Ishikawa (cell line): Measurements from ENCODE around the gene OGFR.
A peak's percentile ranks its signal among the peaks of the same experiment; 100 is the strongest.

Experiments used
- CEBPB ChIP-seq: IDR thresholded peaks from 2 replicates; pipeline ENCODE4 v1.6.1; 2012
- CREB1 ChIP-seq: IDR thresholded peaks from 2 replicates; pipeline ENCODE4 v1.6.1; 2012; ENCODE audit warnings: low read depth
- EGR1 ChIP-seq: IDR thresholded peaks from 2 replicates; pipeline ENCODE4 v1.6.1; 2012
- EP300 ChIP-seq: IDR thresholded peaks from 2 replicates; pipeline ENCODE4 v1.6.1; 2012; ENCODE audit warnings: borderline replicate concordance
- FOXM1 ChIP-seq: IDR thresholded peaks from 2 replicates; pipeline ENCODE4 v1.6.1; 2012; ENCODE audit warnings: low read depth, borderline replicate concordance
- NFIC ChIP-seq: IDR thresholded peaks from 2 replicates; pipeline ENCODE4 v1.6.1; 2012
- RAD21 ChIP-seq: IDR thresholded peaks from 2 replicates; pipeline ENCODE4 v1.6.1; 2012; ENCODE audit warnings: low read depth
- REST ChIP-seq: IDR thresholded peaks from 2 replicates; pipeline ENCODE4 v1.6.1; 2012; ENCODE audit warnings: low read depth, mild to moderate bottlenecking
- TAF1 ChIP-seq: IDR thresholded peaks from 2 replicates; pipeline ENCODE4 v1.6.1; 2012; ENCODE audit warnings: low read depth, mild to moderate bottlenecking
- TCF12 ChIP-seq: IDR thresholded peaks from 2 replicates; pipeline ENCODE4 v1.6.1; 2012; ENCODE audit warnings: low read depth
- TEAD4 ChIP-seq: IDR thresholded peaks from 2 replicates; pipeline ENCODE4 v1.6.1; 2012
- USF1 ChIP-seq: IDR thresholded peaks from 2 replicates; pipeline ENCODE4 v1.6.1; 2012
- YY1 ChIP-seq: IDR thresholded peaks from 2 replicates; pipeline ENCODE4 v1.6.1; 2012; ENCODE audit warnings: low read depth
- ZBTB7A ChIP-seq: IDR thresholded peaks from 2 replicates; pipeline ENCODE4 v1.6.1; 2012; ENCODE audit warnings: low read depth
- TF ChIP-seq, protein P1 (sequence below): IDR thresholded peaks from 2 replicates; pipeline ENCODE4 v1.6.1; 2012

The OGFR gene

GRCh38 chr20:62773845-62774714, 30.6 kb upstream of the OGFR start:
- TF ChIP-seq CREB1: no peak
- TF ChIP-seq ZBTB7A: 0 out of 2 replicates have a peak, but pooled peaks have one; percentile 12

- TF ChIP-seq ZBTB7A: no peak
- TF ChIP-seq RAD21: no peak
- no peak for TF ChIP-seq EGR1
- no peak for TF ChIP-seq EP300
- no peak for TF ChIP-seq TCF12
- TF ChIP-seq NFIC: no peak
- no peak for TF ChIP-seq YY1
- TF ChIP-seq TEAD4: no peak
- no peak for TF ChIP-seq FOXM1
Observed at GRCh38 chr20:62774762-62775161, 29.9 kb upstream of the OGFR start.

DNA sequence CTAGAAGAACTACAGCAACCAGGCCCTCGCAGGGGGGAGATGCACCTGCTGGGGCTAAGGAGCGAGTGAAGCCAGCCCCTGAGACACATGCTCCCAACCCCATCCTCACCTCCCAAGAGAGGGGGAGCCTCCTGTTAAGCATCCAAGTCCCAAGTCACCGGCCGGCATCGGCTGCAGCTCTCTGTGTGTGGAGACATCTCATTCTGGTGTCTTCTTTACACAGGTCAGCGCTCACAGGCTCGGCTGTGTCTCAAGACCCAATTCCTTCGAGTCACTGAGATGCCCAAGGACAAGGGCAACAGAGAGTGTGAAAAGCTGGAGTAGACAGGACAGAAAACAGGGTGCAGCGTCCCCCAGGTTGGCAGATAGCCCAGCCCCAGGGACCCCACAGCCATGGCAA, 29.4 kb upstream of the OGFR start:
- TF ChIP-seq TAF1 (no peak), NFIC (no peak), EP300 (no peak), TEAD4 (no peak), RAD21 (no peak), USF1 (no peak), CREB1 (no peak), REST (no peak), TCF12 (no peak), CEBPB (no peak), FOXM1 (no peak), YY1 (no peak), ZBTB7A (no peak), EGR1 (no peak)
- TF ChIP-seq, protein P1, sequence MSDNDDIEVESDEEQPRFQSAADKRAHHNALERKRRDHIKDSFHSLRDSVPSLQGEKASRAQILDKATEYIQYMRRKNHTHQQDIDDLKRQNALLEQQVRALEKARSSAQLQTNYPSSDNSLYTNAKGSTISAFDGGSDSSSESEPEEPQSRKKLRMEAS: no peak

DNA sequence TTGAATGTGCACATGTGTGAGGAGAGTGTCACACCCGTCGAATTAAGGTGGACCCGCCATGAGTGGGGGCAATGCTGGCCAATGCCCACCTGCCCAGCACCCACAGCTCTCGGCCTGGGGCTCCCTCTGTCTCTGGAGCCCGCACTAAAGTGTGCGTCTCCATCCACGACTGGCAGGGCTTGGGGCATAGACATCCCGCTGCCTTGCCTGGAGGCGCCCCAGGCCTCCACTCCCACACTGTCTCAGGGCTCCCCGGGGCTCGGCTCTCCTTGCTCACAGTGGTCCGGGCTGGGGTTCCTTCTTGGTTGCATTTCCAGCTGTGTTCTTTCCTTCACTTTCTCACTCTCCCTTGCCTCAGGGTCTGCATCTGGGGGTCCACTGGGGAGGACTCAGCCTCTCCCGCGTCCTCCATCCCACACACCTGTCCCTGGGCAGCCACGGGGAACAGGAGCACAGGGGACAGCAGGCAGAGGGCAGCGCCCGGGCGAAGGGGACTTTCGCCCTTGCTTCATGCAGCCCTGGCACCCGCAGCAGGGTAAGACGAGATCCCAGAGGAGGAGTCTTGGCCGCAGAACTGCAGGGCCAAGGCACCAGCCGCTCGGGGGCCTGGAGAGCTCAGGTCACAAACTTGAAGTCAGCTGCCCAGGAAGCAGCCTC, 28.5 kb upstream of the OGFR start:
- TF ChIP-seq CREB1 (no peak), USF1 (peak; percentile 53)

DNA sequence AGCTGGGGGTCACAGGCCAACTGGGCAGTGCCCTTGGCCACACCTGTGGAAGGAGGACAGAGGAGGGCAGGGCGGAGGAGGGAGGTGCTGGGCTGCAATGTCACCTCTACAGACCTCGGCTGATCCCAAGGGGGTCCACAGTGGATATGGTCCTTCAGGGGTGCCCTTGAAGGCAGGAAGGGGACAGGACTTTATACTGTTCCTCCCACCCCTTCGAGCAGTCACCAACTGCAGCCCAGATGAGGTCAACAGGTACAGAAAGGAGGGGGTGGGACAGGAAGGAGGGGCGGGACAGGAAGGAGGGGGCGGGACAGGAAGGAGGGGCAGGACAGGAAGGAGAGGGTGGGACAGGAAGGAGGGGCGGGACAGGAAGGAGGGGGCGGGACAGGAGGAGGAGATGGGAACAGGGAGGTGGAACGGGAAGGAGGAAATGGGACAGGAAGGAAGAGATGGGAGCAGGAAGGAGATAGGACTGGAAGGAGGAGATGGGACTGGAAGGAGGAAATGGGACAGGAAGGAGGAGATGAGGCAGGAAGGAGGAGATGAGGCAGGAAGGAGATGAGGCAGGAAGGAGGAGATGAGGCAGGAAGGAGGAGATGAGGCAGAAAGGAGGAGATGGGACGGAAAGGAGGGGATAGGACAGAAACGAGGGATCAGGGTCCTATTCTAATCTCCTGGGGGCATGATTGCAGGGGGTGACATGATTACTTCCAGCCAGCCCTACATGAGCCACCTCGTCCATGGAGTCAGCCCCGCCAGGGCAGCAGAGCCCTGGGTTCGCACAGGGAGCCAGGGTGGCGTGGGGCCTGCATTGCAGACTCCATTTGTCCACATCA, 27.7 kb upstream of the OGFR start:
- TF ChIP-seq, protein P1: no peak
- TF ChIP-seq TCF12: peak; percentile 33; the same call in 1 of the 2 replicates

- TF ChIP-seq EP300 (no peak), USF1 (no peak), CREB1 (no peak), RAD21 (no peak), FOXM1 (no peak), TEAD4 (no peak), TAF1 (no peak), REST (no peak), YY1 (no peak), CEBPB (no peak), EGR1 (no peak), TCF12 (no peak), NFIC (no peak)
- TF ChIP-seq, protein P1: no peak
Observed at GRCh38 chr20:62777528-62777830, 27.2 kb upstream of the OGFR start.
